Measurements from ENCODE around the gene BAIAP2L1.

DNA sequence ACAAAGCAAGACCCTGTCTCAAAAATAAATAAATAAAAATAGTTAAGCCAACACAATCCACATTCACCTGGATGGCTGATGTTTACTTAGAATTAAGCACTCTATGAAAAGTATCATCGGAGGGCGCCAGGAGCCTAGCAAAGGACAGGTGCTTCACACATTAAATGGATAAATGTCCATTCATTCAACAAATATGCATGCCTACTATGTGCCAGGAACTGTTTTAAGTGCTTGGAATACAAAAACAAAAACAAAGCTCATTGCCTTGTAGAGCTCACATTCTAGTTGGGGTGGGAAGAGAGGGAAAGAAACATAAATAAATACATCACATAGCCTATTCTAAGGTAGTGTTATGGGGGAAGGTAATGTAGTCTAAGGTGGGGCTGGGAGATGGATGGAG lies 4.1 kb downstream of the BAIAP2L1 start:
- TF ChIP-seq, protein P1, sequence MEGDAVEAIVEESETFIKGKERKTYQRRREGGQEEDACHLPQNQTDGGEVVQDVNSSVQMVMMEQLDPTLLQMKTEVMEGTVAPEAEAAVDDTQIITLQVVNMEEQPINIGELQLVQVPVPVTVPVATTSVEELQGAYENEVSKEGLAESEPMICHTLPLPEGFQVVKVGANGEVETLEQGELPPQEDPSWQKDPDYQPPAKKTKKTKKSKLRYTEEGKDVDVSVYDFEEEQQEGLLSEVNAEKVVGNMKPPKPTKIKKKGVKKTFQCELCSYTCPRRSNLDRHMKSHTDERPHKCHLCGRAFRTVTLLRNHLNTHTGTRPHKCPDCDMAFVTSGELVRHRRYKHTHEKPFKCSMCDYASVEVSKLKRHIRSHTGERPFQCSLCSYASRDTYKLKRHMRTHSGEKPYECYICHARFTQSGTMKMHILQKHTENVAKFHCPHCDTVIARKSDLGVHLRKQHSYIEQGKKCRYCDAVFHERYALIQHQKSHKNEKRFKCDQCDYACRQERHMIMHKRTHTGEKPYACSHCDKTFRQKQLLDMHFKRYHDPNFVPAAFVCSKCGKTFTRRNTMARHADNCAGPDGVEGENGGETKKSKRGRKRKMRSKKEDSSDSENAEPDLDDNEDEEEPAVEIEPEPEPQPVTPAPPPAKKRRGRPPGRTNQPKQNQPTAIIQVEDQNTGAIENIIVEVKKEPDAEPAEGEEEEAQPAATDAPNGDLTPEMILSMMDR (IDR thresholded peaks at IDR 0.05), result no peak
- no peak for TF ChIP-seq POLR2A (IDR thresholded peaks at IDR 0.05)

Measured in esophagus squamous epithelium (tissue), 4 donors.